Activated T-helper 1 cell treated with Interleukin-2 at 50 U/mL for 16 hours (primary cell): ENCODE results near the gene SLC6A12.
"Not testable (repeated sequence)": the region's sequence is repeated elsewhere in the genome, so short reads cannot be mapped to it uniquely, and the experiment has no call there.

ENCODE experiments used
- DNase-seq: peaks from one replicate; pipeline ENCODE4 v3.0.0-alpha.2; 2020; ENCODE audit warnings: low read depth

SLC6A12 gene

DNA sequence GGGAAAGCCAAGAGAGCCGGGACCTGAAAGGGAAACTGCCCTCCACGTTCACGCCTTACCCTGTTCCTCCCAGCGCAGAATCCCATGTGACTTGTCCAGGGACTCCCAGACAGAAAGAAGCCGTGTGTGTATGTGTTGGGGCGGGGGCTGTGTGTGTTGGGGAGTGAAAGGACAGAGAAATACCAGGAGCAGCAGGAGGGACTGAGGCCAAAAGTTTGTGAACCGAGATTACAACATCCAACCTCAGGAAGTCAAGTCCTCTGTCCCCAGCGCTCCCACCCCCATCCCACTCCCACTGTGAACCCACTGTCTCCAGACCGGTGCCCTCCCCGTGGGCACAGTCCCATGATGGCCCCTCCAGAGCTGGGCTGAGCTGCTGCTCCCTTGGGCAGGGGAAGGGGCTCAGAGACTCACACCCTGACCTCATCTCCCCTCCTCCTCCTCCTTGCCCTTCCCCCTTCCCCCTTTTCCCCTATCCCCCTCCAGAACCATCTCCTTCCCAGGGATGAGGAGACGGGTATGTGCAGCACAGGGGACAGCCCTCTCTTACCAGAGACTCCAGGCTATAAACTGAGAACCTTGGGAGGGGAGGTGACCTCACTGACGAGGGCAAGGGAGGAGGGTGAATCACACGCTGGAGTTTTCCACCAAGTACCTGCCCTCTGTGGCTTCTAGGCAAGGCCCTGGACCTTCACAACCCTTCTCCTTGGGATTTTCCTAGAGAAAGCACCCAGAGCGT lies at the start of gene SLC6A12:
Gene SLC6A12 (minus strand): TSS at position 155 of the 739 bp plus-strand sequence. CDS start 4,171 bp downstream, outside the sequence.
- no peak for DNase-seq

GRCh38 chr12:263574-263973 lies 49.6 kb upstream of the SLC6A12 start:
- no peak for DNase-seq

DNA sequence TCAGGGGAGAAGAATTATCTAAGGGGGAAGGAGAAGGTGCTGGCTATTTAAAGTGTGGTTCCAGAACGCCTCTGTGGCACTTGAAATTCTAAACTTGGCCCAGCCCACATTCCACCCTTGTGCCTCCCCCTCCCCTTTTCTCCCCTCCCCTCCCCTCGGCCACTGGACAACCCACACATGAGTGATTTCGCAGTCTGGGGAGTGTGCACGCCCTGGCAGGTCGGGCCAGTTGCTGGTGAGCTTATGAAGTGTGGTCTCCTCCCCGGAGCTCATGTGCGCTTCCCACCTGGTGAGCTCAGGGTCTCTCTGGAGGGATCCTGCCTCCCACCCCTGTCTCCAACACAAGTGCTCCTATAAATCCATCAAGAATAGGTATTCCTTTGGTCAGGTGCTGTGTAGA lies 48.9 kb upstream of the SLC6A12 start, which contains the start of gene SLC6A13:
Gene SLC6A13 (minus strand): TSS at position 20 of the 400 bp plus-strand sequence. CDS start 2,784 bp downstream, outside the sequence.
- no peak for DNase-seq

GRCh38 chr12:262113-262512 lies 48.2 kb upstream of the SLC6A12 start:
- no peak for DNase-seq

DNA sequence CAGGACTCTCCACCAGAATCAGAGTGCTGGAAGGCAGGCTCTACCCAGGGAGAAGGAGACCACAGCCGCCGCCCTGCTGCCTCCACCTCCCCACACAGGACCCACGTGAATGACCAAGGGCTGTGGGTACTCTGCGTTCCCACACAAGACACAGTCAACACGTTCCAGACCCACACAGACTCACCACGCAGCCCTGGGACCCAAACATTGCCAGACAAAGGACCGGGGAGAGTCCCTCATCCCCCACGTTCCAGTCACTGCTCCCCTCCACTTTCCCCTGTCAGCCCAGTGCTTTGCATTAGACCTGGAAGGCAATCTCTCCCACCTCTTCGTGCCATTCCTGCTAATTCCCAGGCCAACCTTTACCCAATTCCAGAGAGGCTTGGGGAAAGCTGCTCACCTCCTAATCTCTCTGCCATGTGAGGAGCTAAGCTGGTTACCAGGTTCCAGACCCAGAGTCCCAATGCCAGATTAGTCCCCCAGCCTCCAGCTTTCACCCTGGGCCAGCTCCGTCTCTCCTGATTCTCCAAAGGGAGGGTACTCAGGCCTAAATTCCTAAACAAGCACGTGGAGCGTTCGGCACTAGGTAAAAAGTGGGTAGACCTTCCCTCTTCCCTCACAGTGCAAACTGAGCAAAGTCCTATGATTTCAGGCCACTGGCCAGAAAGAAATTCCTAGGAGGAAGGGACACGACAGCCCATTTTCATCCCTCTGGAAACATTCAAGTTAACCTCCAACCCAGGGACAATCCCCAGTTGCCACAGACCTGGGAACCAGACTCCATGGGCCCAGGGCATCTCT lies 43.8 kb upstream of the SLC6A12 start:
- no peak for DNase-seq

- DNase-seq, result no peak
These were observed 43.0 kb upstream of the SLC6A12 start for GRCh38 chr12:256958-257357.

GRCh38 chr12:256225-256624 lies 42.3 kb upstream of the SLC6A12 start:
- no peak for DNase-seq

- DNase-seq, result no peak
These were observed 41.0 kb upstream of the SLC6A12 start for GRCh38 chr12:254912-255311.

GRCh38 chr12:254039-254438 lies 40.1 kb upstream of the SLC6A12 start:
- DNase-seq, result no peak

- DNase-seq, result no peak
These were observed 39.3 kb upstream of the SLC6A12 start for GRCh38 chr12:253116-253831.

- DNase-seq, result no peak
These were observed 38.7 kb upstream of the SLC6A12 start for GRCh38 chr12:252636-253035.

DNA sequence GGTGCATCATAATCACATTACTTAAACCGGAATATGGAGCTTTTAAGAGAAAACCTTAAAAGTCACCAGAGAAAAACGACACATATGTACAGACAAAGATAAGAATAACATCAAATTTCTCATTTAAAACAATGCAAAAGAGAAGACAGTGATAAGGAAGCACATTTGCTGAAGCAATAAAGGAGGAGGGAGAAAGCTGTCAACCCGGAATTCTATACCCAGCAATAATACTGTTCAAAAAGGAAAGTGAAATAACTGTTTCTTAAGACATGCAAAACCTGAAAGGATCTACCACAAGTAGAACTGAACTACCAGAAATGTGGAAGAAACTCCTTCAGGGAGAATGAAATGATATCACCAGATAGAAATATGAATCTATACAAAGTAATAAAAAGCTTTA lies 33.3 kb upstream of the SLC6A12 start:
- no peak for DNase-seq

DNA sequence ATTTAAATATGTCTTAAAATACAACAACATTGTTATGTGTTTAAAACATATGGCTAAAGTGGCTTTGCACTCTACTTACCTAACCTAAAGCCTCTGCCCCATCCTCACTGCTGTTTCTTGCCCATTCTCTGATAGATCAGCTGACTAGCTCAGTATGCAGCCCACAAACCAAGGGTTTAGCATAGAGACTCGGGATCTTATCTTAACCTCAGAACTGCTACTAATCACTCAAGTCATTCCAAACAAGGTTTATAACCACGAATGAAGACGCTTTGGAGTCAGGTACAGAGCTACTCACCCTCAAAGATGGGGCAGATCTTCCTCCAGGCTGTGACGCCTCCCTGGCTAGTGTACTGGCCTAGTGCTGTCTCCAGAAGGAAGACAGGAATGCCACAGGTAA lies 29.4 kb upstream of the SLC6A12 start:
- no peak for DNase-seq

GRCh38 chr12:242496-242895 lies 28.5 kb upstream of the SLC6A12 start:
- no peak for DNase-seq

GRCh38 chr12:241266-241665 lies 27.3 kb upstream of the SLC6A12 start:
- DNase-seq, result no peak

- no peak for DNase-seq
These were observed 26.6 kb upstream of the SLC6A12 start for GRCh38 chr12:240566-240965.

- no peak for DNase-seq
These were observed 24.9 kb upstream of the SLC6A12 start for GRCh38 chr12:238736-239398.

DNA sequence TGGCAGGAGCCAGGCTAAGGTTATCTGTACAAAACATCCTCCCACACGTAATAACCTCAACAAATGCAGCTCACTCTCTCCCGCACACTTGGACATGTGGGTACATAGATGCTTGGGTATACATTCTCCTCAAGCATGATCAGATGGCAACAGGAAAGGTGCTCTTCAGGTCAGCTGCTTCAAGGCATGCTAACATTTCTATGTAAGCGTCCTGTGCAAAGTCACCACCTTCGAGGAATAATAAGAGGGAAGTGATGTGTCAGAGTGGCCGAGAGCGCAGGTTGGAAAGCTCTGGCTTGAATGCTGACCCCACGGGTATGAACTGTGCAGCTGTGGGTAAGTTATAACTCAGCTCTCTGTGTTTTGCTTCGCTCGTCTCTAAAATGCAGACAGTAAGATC lies 24.2 kb upstream of the SLC6A12 start:
- DNase-seq, result no peak

DNA sequence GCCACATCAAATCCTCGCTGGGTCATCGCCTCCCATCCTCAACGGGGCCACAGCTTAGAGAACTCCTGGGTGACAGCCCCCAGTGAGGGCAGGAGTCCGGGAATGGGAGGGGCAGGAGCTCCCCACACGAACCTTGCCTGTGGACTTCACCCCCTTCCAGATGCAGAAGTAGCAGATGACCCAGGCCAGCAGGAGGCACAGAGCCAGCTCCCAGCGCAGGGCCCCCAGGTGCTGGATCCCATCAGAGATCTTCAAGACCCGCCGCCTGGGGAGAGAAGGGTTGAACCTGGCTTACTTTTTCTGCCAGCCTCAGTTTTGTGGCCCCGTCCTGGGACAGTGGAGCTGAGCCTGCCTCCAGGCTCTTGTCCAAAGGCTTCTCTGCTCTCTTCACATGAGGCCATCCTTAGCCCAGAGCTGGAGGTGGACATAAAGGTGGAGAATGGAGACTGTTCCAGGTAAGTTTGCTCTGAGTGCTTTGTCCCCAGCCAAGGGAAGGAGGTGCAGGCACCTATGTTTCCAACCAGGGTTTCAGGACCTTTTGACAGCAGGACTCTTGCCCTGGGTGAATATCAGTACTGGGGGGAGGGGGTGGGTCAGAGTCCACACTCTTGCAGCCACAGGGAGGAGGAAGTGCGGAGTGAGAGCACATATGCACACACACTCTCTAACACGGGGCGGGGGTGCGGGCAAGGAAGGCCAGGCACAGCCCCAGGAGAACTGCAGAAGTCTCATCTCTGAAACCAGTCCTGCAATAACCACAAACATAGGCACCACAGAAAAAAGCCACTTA lies 23.3 kb upstream of the SLC6A12 start:
- DNase-seq, result no peak

- no peak for DNase-seq
These were observed 22.5 kb upstream of the SLC6A12 start for GRCh38 chr12:236445-236844.

DNA sequence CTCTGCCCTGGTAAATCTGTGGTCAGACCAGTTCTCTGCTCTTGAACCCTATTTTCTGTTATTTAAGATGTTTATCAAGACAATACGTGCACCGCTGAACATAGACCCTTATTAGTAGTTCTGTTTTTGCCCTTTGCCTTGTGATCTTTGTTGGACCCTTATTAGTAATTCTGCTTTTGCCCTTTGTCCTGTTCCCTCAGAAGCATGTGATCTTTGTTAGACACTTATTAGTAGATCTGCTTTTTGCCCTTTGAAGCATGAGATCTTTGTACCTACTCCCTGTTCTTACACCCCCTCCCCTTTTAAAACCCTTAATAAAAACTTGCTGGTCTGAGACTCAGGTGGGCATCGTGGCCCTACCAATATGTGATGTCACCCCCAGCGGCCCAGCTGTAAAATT lies 22.0 kb upstream of the SLC6A12 start:
- not testable (repeated sequence) for DNase-seq
